ENCODE measurements around the gene PIH1D2. TPM values are rescaled to one million over a fixed set of nuclear protein-coding genes. Genes with fewer than 3 reads are reported as not detected.
A peak's percentile ranks its signal among the peaks of the same experiment; 100 is the strongest.

PIH1D2 gene
- total RNA-seq, 1 donor from 2014 or later = 0.62 TPM

GRCh38 chr11:112114460-112114859 lies 40.6 kb upstream of the PIH1D2 start:
- no peak overlapping the region for H3K4me3 Mint-ChIP-seq (ENCODE audit: unreplicated experiment)
- peaks cover 4% of the 10 kb centered on the region for H3K4me1 Mint-ChIP-seq (ENCODE audit: low read depth)
- H3K36me3 Mint-ChIP-seq (ENCODE audit: low read depth) = no peaks in the 10 kb centered on the region
- H3K9me3 Mint-ChIP-seq (ENCODE audit: low read depth) = peaks cover 3% of the 10 kb centered on the region
- H3K27me3 Mint-ChIP-seq (ENCODE audit: low read depth) = no peaks in the 10 kb centered on the region
- DNase-seq (ENCODE audit: low spot score) = no peak
- H3K27ac Mint-ChIP-seq (ENCODE audit: unreplicated experiment) = no peak overlapping the region
- TF ChIP-seq, protein P1, sequence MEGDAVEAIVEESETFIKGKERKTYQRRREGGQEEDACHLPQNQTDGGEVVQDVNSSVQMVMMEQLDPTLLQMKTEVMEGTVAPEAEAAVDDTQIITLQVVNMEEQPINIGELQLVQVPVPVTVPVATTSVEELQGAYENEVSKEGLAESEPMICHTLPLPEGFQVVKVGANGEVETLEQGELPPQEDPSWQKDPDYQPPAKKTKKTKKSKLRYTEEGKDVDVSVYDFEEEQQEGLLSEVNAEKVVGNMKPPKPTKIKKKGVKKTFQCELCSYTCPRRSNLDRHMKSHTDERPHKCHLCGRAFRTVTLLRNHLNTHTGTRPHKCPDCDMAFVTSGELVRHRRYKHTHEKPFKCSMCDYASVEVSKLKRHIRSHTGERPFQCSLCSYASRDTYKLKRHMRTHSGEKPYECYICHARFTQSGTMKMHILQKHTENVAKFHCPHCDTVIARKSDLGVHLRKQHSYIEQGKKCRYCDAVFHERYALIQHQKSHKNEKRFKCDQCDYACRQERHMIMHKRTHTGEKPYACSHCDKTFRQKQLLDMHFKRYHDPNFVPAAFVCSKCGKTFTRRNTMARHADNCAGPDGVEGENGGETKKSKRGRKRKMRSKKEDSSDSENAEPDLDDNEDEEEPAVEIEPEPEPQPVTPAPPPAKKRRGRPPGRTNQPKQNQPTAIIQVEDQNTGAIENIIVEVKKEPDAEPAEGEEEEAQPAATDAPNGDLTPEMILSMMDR (IDR thresholded peaks at IDR 0.05) = no peak

DNA sequence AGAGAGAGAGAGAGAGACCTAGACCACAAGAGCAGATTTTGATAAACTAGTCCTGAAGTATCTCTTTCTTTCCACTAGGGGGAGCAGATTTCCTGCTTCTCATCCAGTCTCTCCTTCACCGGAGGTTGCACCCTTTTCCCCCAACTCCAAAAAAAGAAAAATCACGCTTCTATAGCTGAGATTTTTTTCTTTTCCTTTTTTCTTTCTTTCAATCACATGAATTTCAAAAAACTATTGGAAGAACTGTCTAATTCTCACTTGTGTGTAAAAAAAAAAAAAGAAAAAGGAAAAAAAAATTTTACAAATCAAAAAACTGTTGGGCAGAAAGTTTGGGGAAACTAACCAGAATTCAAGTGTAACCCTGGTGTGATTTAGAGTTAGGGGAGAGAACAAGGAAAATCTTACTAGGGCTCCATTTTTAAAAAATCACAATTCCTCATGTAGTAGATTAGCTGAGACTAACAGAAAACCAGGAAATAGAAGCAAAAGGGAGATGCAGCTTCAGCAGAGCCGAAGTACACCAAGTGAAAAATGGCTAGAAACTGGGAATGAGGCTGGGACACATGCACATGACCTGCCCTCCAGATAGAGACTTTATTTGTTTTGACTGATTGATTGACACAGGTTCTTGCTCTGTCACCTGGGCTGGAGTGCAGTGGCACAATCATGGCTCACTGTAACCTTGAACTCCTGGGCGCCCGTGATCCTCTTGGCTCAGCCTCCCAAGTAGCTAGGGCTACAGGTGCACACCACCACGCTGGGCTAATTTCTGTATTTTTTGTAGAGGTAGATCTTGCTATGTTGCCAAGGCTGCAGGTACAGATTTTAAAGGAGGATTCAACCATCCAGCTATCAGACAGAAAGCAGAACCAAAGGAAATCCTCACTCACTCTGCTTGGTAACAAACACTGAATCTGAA lies 40.0 kb upstream of the PIH1D2 start:
- H3K27ac Mint-ChIP-seq (ENCODE audit: unreplicated experiment) = no peak overlapping the region

GRCh38 chr11:112106070-112106469 lies 32.3 kb upstream of the PIH1D2 start:
- no peak for DNase-seq (ENCODE audit: low spot score)
- no peaks in the 10 kb centered on the region for H3K36me3 Mint-ChIP-seq (ENCODE audit: low read depth)
- TF ChIP-seq, protein P1 (IDR thresholded peaks at IDR 0.05) = no peak
- H3K4me1 Mint-ChIP-seq (ENCODE audit: low read depth) = peaks cover 7% of the 10 kb centered on the region
- H3K27ac Mint-ChIP-seq (ENCODE audit: unreplicated experiment) = no peak overlapping the region
- H3K4me3 Mint-ChIP-seq (ENCODE audit: unreplicated experiment) = no peak overlapping the region
- peaks cover 3% of the 10 kb centered on the region for H3K9me3 Mint-ChIP-seq (ENCODE audit: low read depth)
- no peaks in the 10 kb centered on the region for H3K27me3 Mint-ChIP-seq (ENCODE audit: low read depth)

More for the DNA sequence above, 40.0 kb upstream of the PIH1D2 start:
- Mint-ChIP-seq H3K36me3 (ENCODE audit: low read depth) (no peaks in the 10 kb centered on the region), H3K4me1 (ENCODE audit: low read depth) (peaks cover 4% of the 10 kb centered on the region), H3K4me3 (ENCODE audit: unreplicated experiment) (no peak overlapping the region), H3K27me3 (ENCODE audit: low read depth) (no peaks in the 10 kb centered on the region), H3K9me3 (ENCODE audit: low read depth) (peaks cover 3% of the 10 kb centered on the region)
- TF ChIP-seq, protein P1 (IDR thresholded peaks at IDR 0.05) = peak; percentile 89
- DNase-seq (ENCODE audit: low spot score) = no peak

GRCh38 chr11:112103446-112103845 lies 29.6 kb upstream of the PIH1D2 start:
- Mint-ChIP-seq H3K27ac (ENCODE audit: unreplicated experiment) (no peak overlapping the region), H3K36me3 (ENCODE audit: low read depth) (peaks cover 2% of the 10 kb centered on the region)

GRCh38 chr11:112100462-112100861 lies 26.6 kb upstream of the PIH1D2 start:
- H3K27ac Mint-ChIP-seq (ENCODE audit: unreplicated experiment) = peak overlapping the region; percentile 87
- no peaks in the 10 kb centered on the region for H3K9me3 Mint-ChIP-seq (ENCODE audit: low read depth)
- H3K27me3 Mint-ChIP-seq (ENCODE audit: low read depth) = no peaks in the 10 kb centered on the region
- TF ChIP-seq, protein P1 (IDR thresholded peaks at IDR 0.05) = no peak
- H3K4me1 Mint-ChIP-seq (ENCODE audit: low read depth) = peaks cover 42% of the 10 kb centered on the region
- peak overlapping the region; percentile 0 for H3K4me3 Mint-ChIP-seq (ENCODE audit: unreplicated experiment)
- peaks cover 5% of the 10 kb centered on the region for H3K36me3 Mint-ChIP-seq (ENCODE audit: low read depth)
- DNase-seq (ENCODE audit: low spot score) = no peak

More at GRCh38 chr11:112103446-112103845, 29.6 kb upstream of the PIH1D2 start:
- no peak overlapping the region for H3K4me3 Mint-ChIP-seq (ENCODE audit: unreplicated experiment)
- no peaks in the 10 kb centered on the region for H3K9me3 Mint-ChIP-seq (ENCODE audit: low read depth)
- H3K4me1 Mint-ChIP-seq (ENCODE audit: low read depth) = peaks cover 23% of the 10 kb centered on the region
- TF ChIP-seq, protein P1 (IDR thresholded peaks at IDR 0.05) = no peak
- H3K27me3 Mint-ChIP-seq (ENCODE audit: low read depth) = no peaks in the 10 kb centered on the region
- no peak for DNase-seq (ENCODE audit: low spot score)
